Activated naive CD4-positive, alpha-beta T cell treated with anti-CD3 and anti-CD28 coated beads for 36 hours (primary cell): ENCODE results near the gene SPA17. TPM values are rescaled to one million over a fixed set of nuclear protein-coding genes. Genes with fewer than 3 reads are reported as not detected.
A peak's percentile ranks its signal among the peaks of the same experiment; 100 is the strongest.

Source experiments
- CTCF ChIA-PET: fragments of 350-600 bp; sonication (Branson Sonifier 250); formaldehyde crosslinking; loops from one replicate; lab custom pipeline; 2021; ENCODE audit warnings: antibody characterized with exemption; lab: Charles Lee
- DNase-seq: peaks from one replicate; pipeline ENCODE4 v3.0.0-alpha.2; 2020
- H3K27ac Mint-ChIP-seq: one replicate; pipeline ENCODE4 v1.8.0; 2021; ENCODE audit warnings: mild to moderate bottlenecking, mixed read lengths
- H3K27me3 Mint-ChIP-seq: one replicate; pipeline ENCODE4 v1.8.0; 2021; ENCODE audit warnings: low read depth, mixed read lengths
- H3K36me3 Mint-ChIP-seq: one replicate; pipeline ENCODE4 v1.8.0; 2021; ENCODE audit warnings: low read depth, mixed read lengths
- H3K4me1 Mint-ChIP-seq: one replicate; pipeline ENCODE4 v1.8.0; 2021; ENCODE audit warnings: low read depth, mixed read lengths
- H3K4me3 Mint-ChIP-seq: one replicate; pipeline ENCODE4 v1.8.0; 2021; ENCODE audit warnings: mild to moderate bottlenecking, moderate library complexity, mixed read lengths
- H3K9me3 Mint-ChIP-seq: one replicate; pipeline ENCODE4 v1.8.0; 2021; ENCODE audit warnings: mixed read lengths
- intact Hi-C: fragments of 100-400 bp; cut with micrococcal nuclease; formaldehyde crosslinking; loops from one replicate; pipeline ENCODE4 v1.15.1; 2023
- total RNA-seq, 2 experiments: library from RNA; stranded (reverse); gene quantifications; one replicate each; pipeline ENCODE4 v1.2.3, GENCODE V29; 2021

Gene SPA17
- total RNA-seq, 2 experiments from 2014 or later: 3.9 to 5.1 TPM

- no peaks in the 10 kb centered on the region for H3K9me3 Mint-ChIP-seq
- no peaks in the 10 kb centered on the region for H3K36me3 Mint-ChIP-seq
- H3K4me1 Mint-ChIP-seq: no peaks in the 10 kb centered on the region
- no peaks in the 10 kb centered on the region for H3K27me3 Mint-ChIP-seq
- CTCF ChIA-PET: interaction anchor here (0.7 to 2.3 kb wide), 21 partner anchors 8 to 530 kb away, joined by 3 to 14 read pairs (median 3); partner anchors contain the start of gene ESAM
- H3K27ac Mint-ChIP-seq: no peak overlapping the region
- no peak for DNase-seq
- H3K4me3 Mint-ChIP-seq: no peak overlapping the region
- intact Hi-C loops: loop anchor here (1.0 to 5.0 kb wide), 7 partner anchors 22 to 713 kb away; partner anchors contain the start of gene TBRG1
These were observed 29.9 kb upstream of the SPA17 start for GRCh38 chr11:124643605-124644425.

GRCh38 chr11:124644426-124645280 lies 29.1 kb upstream of the SPA17 start:
- Mint-ChIP-seq H3K27ac (no peak overlapping the region), H3K27me3 (no peaks in the 10 kb centered on the region), H3K4me3 (no peak overlapping the region), H3K9me3 (no peaks in the 10 kb centered on the region), H3K4me1 (no peaks in the 10 kb centered on the region), H3K36me3 (no peaks in the 10 kb centered on the region)
- CTCF ChIA-PET: interaction anchor here (0.7 to 2.3 kb wide), 23 partner anchors 8 to 232 kb away, joined by 3 to 14 read pairs (median 3); partner anchors contain the start of gene ESAM
- intact Hi-C loops: loop anchor here (1.0 to 5.0 kb wide), 7 partner anchors 22 to 713 kb away; partner anchors contain the start of gene TBRG1
- peak; percentile 26 for DNase-seq

GRCh38 chr11:124646148-124646547 lies 27.6 kb upstream of the SPA17 start:
- intact Hi-C loops: no loop called here
- CTCF ChIA-PET: interaction anchor here (0.9 to 2.3 kb wide), 3 partner anchors 16 to 191 kb away, joined by 3 to 5 read pairs (median 3); no protein-coding TSS in a partner anchor
- Mint-ChIP-seq H3K27ac (no peak overlapping the region), H3K27me3 (no peaks in the 10 kb centered on the region), H3K9me3 (no peaks in the 10 kb centered on the region), H3K36me3 (no peaks in the 10 kb centered on the region), H3K4me3 (no peak overlapping the region), H3K4me1 (no peaks in the 10 kb centered on the region)
- no peak for DNase-seq

GRCh38 chr11:124648610-124649009 lies 25.1 kb upstream of the SPA17 start:
- intact Hi-C loops: no loop called here
- H3K27ac Mint-ChIP-seq: no peak overlapping the region
- no peaks in the 10 kb centered on the region for H3K4me1 Mint-ChIP-seq

GRCh38 chr11:124656774-124657630 lies 16.7 kb upstream of the SPA17 start:
- no peak for DNase-seq
- H3K4me3 Mint-ChIP-seq: no peak overlapping the region
- intact Hi-C loops: no loop called here
- CTCF ChIA-PET: no interaction called here
- no peaks in the 10 kb centered on the region for H3K9me3 Mint-ChIP-seq
- no peaks in the 10 kb centered on the region for H3K27me3 Mint-ChIP-seq
- H3K4me1 Mint-ChIP-seq: no peaks in the 10 kb centered on the region
- H3K27ac Mint-ChIP-seq: no peak overlapping the region
- peaks cover 10% of the 10 kb centered on the region for H3K36me3 Mint-ChIP-seq

More at GRCh38 chr11:124648610-124649009, 25.1 kb upstream of the SPA17 start:
- peaks cover 11% of the 10 kb centered on the region for H3K36me3 Mint-ChIP-seq
- H3K4me3 Mint-ChIP-seq: no peak overlapping the region
- H3K9me3 Mint-ChIP-seq: no peaks in the 10 kb centered on the region
- no peaks in the 10 kb centered on the region for H3K27me3 Mint-ChIP-seq
- CTCF ChIA-PET: interaction anchor here (0.9 to 1.4 kb wide), 4 partner anchors 21 to 218 kb away, joined by 3 to 4 read pairs (median 3); no protein-coding TSS in a partner anchor
- DNase-seq: no peak

GRCh38 chr11:124657904-124658303 lies 15.8 kb upstream of the SPA17 start:
- DNase-seq: no peak
- intact Hi-C loops: no loop called here
- Mint-ChIP-seq H3K27ac (no peak overlapping the region), H3K27me3 (no peaks in the 10 kb centered on the region), H3K36me3 (peaks cover 8% of the 10 kb centered on the region), H3K9me3 (no peaks in the 10 kb centered on the region), H3K4me3 (no peak overlapping the region), H3K4me1 (no peaks in the 10 kb centered on the region)
- CTCF ChIA-PET: no interaction called here

- H3K4me1 Mint-ChIP-seq: no peaks in the 10 kb centered on the region
- CTCF ChIA-PET: interaction anchor here (1.1 to 1.4 kb wide), 2 partner anchors 11 to 14 kb away, joined by 3 read pairs; no protein-coding TSS in a partner anchor
- intact Hi-C loops: no loop called here
These were observed 15.2 kb upstream of the SPA17 start for GRCh38 chr11:124658501-124658900.

GRCh38 chr11:124658986-124659385 lies 14.7 kb upstream of the SPA17 start:
- DNase-seq: no peak
- H3K4me3 Mint-ChIP-seq: no peak overlapping the region
- CTCF ChIA-PET: interaction anchor here (0.6 to 1.4 kb wide), 3 partner anchors 10 to 86 kb away, joined by 3 read pairs; no protein-coding TSS in a partner anchor

More at GRCh38 chr11:124658501-124658900, 15.2 kb upstream of the SPA17 start:
- Mint-ChIP-seq H3K27me3 (no peaks in the 10 kb centered on the region), H3K27ac (no peak overlapping the region), H3K36me3 (peaks cover 4% of the 10 kb centered on the region), H3K4me3 (no peak overlapping the region), H3K9me3 (no peaks in the 10 kb centered on the region)
- DNase-seq: no peak

GRCh38 chr11:124661553-124661952 lies 12.2 kb upstream of the SPA17 start:
- Mint-ChIP-seq H3K27me3 (no peaks in the 10 kb centered on the region), H3K4me3 (no peak overlapping the region), H3K9me3 (no peaks in the 10 kb centered on the region), H3K36me3 (peaks cover 4% of the 10 kb centered on the region), H3K4me1 (no peaks in the 10 kb centered on the region), H3K27ac (no peak overlapping the region)
- intact Hi-C loops: loop anchor here (10.0 kb wide), 1 partner anchor 483 kb away; no protein-coding TSS in a partner anchor
- no peak for DNase-seq
- CTCF ChIA-PET: interaction anchor here (1.0 to 1.7 kb wide), 2 partner anchors 18 to 97 kb away, joined by 3 to 5 read pairs; no protein-coding TSS in a partner anchor

More at GRCh38 chr11:124658986-124659385, 14.7 kb upstream of the SPA17 start:
- Mint-ChIP-seq H3K27ac (no peak overlapping the region), H3K36me3 (peaks cover 4% of the 10 kb centered on the region), H3K4me1 (no peaks in the 10 kb centered on the region), H3K27me3 (no peaks in the 10 kb centered on the region), H3K9me3 (no peaks in the 10 kb centered on the region)
- intact Hi-C loops: no loop called here

- intact Hi-C loops: loop anchor here (10.0 kb wide), 1 partner anchor 483 kb away; no protein-coding TSS in a partner anchor
- CTCF ChIA-PET: interaction anchor here (1.7 kb wide), 1 partner anchor 18 kb away, joined by 5 read pairs; no protein-coding TSS in a partner anchor
- no peaks in the 10 kb centered on the region for H3K27me3 Mint-ChIP-seq
- H3K9me3 Mint-ChIP-seq: no peaks in the 10 kb centered on the region
- H3K27ac Mint-ChIP-seq: no peak overlapping the region
- DNase-seq: no peak
- H3K4me1 Mint-ChIP-seq: no peaks in the 10 kb centered on the region
- no peak overlapping the region for H3K4me3 Mint-ChIP-seq
- H3K36me3 Mint-ChIP-seq: peaks cover 4% of the 10 kb centered on the region
These were observed 11.6 kb upstream of the SPA17 start for GRCh38 chr11:124662106-124662505.

- Mint-ChIP-seq H3K4me1 (no peaks in the 10 kb centered on the region), H3K4me3 (no peak overlapping the region), H3K36me3 (peaks cover 3% of the 10 kb centered on the region), H3K27ac (no peak overlapping the region), H3K27me3 (no peaks in the 10 kb centered on the region), H3K9me3 (no peaks in the 10 kb centered on the region)
- no peak for DNase-seq
- CTCF ChIA-PET: interaction anchor here (1.0 to 1.6 kb wide), 4 partner anchors 22 to 202 kb away, joined by 3 to 8 read pairs (median 5); partner anchors contain the start of gene MSANTD2
- intact Hi-C loops: loop anchor here (10.0 kb wide), 1 partner anchor 481 kb away; no protein-coding TSS in a partner anchor
These were observed 9.8 kb upstream of the SPA17 start for GRCh38 chr11:124663861-124664260.
